ENCODE measurements around the gene ING2. TPM values are rescaled to one million over a fixed set of nuclear protein-coding genes. Genes with fewer than 3 reads are reported as not detected.
"Not testable (repeated sequence)": the region's sequence is repeated elsewhere in the genome, so short reads cannot be mapped to it uniquely, and the experiment has no call there.

ING2 gene
- polyA plus RNA-seq, 4 donors = 21.7 to 29.1 (median 24.9) TPM

DNA sequence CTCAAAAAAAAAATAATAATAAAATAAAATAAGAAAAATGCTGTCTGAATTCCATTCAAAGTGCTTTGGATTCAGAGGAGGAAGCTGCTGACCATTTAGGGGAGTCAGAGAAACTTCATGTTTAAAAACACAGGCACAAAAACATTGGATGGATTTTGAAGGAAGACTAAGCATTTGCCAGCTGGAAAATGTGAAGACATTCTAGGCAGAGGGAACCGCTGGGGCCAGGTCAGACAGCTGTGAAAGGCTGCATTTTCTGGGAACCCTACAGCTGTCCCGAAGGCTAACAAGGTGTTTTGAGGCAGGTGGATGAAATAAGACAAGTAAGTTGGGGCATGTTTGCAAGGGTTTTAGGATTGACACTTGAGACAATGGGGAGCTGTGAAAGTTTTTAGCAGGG is 38.6 kb downstream of the ING2 start:
- DNase-seq (ENCODE audit: low read depth in 4 of 4, low spot score in 3 of 4) = no peak

DNA sequence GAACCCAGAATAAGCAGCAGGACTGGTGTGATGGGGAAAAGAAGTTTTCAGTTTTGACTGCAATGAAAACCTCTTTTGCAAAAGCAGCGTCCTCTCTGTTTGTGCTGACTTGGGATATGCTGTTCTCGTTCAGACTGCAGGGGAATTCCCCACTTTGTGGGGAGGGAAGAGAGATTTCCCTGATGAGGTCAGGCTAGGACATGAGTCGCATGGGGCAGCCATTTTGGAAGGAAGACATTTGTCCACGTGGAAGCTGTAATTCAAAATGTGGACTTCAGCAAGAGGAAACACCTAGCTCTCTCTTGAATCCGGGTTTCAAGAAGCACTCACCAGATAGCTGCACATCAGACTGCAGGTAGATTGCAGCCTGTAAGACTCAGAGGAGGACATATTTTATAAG is 39.3 kb downstream of the ING2 start:
- DNase-seq (ENCODE audit: low read depth in 4 of 4, low spot score in 3 of 4) = no peak

GRCh38 chr4:183546376-183546775 is 41.5 kb downstream of the ING2 start:
- no peak for DNase-seq (ENCODE audit: low read depth in 4 of 4, low spot score in 3 of 4)

- DNase-seq (ENCODE audit: low read depth in 4 of 4, low spot score in 3 of 4) = no peak
These were observed 43.4 kb downstream of the ING2 start for GRCh38 chr4:183548306-183548705.

DNA sequence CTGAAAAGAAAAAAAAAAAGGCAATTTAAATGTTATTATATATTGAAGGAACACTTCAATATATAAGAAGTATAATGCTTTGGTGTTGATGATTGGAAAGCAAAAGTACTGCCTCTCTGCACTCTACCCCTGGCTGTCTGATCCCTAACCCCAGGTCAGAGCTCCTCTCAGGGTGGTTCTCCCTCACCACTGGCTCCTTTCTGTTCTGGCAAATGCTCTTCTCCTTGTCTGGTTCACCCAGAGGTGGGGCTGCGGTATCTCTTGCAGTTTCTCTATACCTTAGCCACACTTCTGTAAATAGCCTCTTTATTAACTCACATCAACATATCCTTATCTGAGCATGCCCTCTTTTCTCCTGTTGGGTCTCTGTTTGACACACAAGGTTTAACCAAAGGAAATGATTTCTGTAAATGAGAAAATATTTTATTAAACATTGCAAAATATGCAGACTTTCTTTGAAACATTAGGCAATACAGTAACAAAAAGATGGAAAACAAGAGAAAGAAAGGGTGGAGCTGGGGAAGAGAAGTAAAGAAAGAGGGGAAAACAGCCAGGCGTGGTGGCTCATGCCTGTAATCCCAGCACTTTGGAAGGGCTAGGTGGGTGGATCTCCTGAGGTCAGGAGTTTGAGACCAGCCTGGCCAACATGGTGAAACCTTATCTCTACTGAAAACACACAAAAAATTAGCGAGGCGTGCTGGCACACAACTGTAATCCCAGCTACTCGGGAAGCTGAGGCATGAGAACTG is 45.7 kb downstream of the ING2 start:
- no peak for DNase-seq (ENCODE audit: low read depth in 4 of 4, low spot score in 3 of 4)

DNA sequence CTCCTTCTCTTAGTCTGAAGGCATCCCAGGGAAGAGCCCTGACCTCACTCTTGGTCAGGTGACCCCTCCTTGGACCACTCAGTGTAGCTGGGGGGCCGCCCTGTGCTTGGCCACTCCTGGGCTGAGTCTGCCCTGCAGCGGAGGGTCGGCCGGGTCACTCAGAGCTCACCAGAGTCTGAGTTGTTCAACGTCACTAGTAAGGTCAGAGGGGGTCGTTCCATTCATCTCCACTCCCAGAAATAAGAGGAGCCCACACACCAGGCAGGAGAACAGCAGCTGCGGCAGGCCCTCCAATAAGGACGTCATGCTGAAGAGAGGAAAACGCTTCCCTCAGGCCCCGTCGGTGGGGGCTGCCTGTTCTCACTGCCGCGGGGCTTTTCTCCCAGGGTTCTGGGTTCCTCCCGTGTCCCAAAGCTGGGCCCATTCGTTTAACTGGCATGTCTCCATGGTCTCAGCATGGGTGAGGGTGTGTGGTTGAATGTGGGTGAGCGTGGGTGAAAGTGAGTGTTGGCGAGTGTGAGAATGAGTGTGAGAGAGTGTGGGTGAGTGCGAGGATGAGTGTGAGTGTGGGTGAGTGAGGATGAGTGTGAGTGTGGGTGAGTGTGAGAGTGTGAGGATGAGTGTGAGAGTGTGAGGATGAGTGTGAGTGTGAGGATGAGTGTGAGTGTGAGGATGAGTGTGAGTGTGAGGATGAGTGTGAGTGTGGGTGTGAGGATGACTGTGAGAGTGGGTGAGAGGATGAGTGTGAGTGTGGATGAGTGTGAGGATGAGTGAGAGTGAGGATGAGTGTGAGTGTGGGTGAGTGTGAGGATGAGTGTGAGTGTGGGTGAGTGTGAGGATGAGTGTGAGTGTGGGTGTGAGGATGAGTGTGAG is 47.7 kb downstream of the ING2 start:
- no peak for DNase-seq (ENCODE audit: low read depth in 4 of 4, low spot score in 3 of 4)

DNA sequence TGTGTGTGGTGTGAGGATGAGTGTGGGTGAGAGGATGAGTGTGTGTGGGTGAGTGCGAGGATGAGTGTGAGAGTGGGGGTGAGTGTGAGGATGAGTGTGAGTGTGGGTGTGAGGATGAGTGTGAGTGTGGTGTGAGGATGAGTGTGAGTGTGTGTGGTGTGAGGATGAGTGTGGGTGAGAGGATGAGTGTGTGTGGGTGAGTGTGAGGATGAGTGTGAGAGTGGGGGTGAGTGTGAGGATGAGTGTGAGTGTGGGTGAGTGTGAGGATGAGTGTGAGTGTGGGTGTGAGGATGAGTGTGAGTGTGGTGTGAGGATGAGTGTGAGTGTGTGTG is 48.3 kb downstream of the ING2 start:
- not testable (repeated sequence) for DNase-seq (ENCODE audit: low read depth in 4 of 4, low spot score in 3 of 4)

- no peak for DNase-seq (ENCODE audit: low read depth in 4 of 4, low spot score in 3 of 4)
These were observed 48.9 kb downstream of the ING2 start for GRCh38 chr4:183553601-183554345.

GRCh38 chr4:183554346-183554686 is 49.5 kb downstream of the ING2 start:
- DNase-seq (ENCODE audit: low read depth in 4 of 4, low spot score in 3 of 4) = no peak

DNA sequence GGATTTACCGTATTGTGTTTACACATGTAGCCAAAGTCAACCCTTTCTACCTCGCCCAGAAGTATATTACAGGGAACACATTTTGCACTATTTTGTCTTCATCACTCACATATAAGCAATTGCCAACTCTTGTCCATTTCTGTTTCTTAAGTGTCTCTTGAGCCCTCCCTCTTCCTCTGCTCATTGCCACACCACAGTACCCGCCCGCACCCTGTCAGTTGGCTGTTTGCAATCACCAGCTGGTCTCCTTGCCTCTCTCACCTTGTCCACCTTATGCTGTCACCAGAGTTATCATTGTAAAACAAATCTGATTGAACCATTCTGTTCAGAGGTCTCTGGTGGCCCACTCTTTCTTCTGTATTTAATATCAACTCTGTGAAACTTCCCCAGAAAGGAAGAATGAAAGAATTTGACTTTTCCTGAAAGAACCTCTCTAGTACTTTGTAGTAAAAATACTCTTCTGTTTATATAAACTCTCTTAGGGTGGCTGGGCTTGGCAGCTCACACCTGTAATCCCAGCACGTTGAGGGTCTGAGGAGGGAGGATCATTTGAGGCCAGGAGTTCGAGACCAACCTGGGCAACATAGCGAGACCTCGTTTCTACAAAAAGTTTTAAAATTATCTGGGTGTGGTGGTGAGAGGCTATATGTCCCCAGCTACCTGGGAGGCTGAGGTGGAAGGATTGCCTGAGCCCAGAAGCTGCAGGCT is 50.2 kb downstream of the ING2 start:
- DNase-seq (ENCODE audit: low read depth in 4 of 4, low spot score in 3 of 4) = no peak

GRCh38 chr4:183556947-183557346 is 52.1 kb downstream of the ING2 start:
- DNase-seq (ENCODE audit: low read depth in 4 of 4, low spot score in 3 of 4) = no peak

DNA sequence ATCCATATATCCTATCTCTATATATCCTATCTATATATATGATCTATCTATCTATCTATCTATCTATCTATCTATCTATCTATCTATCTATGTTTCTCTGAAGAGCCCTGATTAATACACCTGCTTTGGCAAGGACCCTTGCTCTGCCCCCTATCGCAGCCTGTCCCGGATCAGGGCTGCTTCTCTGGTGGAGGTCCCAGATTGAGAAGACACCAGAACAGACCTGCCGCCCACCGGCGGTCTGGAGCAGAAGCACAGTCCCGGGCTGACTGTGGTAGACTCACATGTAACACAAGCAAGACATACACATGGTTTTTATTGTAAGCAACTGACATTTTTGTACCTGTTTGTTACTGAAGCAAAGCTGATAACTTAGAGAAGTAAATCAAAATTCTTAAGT is 52.8 kb downstream of the ING2 start:
- DNase-seq (ENCODE audit: low read depth in 4 of 4, low spot score in 3 of 4) = no peak

- DNase-seq (ENCODE audit: low read depth in 4 of 4, low spot score in 3 of 4) = no peak
These were observed 54.0 kb downstream of the ING2 start for GRCh38 chr4:183558873-183559272.

GRCh38 chr4:183561905-183562304 is 57.0 kb downstream of the ING2 start:
- DNase-seq (ENCODE audit: low read depth in 4 of 4, low spot score in 3 of 4) = no peak

Other genes starting within 250 kb of the ING2 start
- under 1 TPM in 3 of 4 donors, not detected in 1; 0.32 to 0.66 (median 0.59) TPM for gene CLDN22, start 184.8 kb upstream of the ING2 start, polyA plus RNA-seq (ENCODE audit: insufficient read length in 4 of 4)
- gene CLDN24, start 182.6 kb upstream of the ING2 start, polyA plus RNA-seq (ENCODE audit: insufficient read length in 4 of 4) = not detected
- 10 to 100 TPM; 22.6 to 44.2 (median 35.1) TPM for gene CDKN2AIP, start 60.4 kb upstream of the ING2 start, polyA plus RNA-seq (ENCODE audit: insufficient read length in 4 of 4)
- gene RWDD4, start 154.1 kb downstream of the ING2 start, polyA plus RNA-seq (ENCODE audit: insufficient read length in 4 of 4) = 10 to 100 TPM; 32.1 to 44.8 (median 38.5) TPM
- 10 to 100 TPM; 36.5 to 41.4 (median 38.9) TPM for gene TRAPPC11, start 154.2 kb downstream of the ING2 start, polyA plus RNA-seq (ENCODE audit: insufficient read length in 4 of 4)